HCT116 (cell line): ENCODE results near the gene C1S.

Experiments used
- CTCF ChIP-seq, 3 experiments: fragments of 200-600 bp in 1 of 3; sonication (generic) in 1 of 3; IDR thresholded peaks in 2 of 3; conservative IDR thresholded peaks in 1 of 3; 2 replicates each; pipeline ENCODE4 v1.5.1; 2012 to 2017; ENCODE audit warnings: low read depth in 2 of 3, low read length in 2 of 3, antibody characterized with exemption in 1 of 3, borderline replicate concordance in 1 of 3, control low read depth in 1 of 3, mild to moderate bottlenecking in 1 of 3, mixed read lengths in 1 of 3, mixed run types in 1 of 3, moderate library complexity in 1 of 3; ENCODE audit not compliant: insufficient read depth in 1 of 3
- ELF1 ChIP-seq: IDR thresholded peaks from 2 replicates; pipeline ENCODE4 v1.6.1; 2012; ENCODE audit warnings: low read depth, borderline replicate concordance
- JUND ChIP-seq: IDR thresholded peaks from 2 replicates; pipeline ENCODE4 v1.6.1; 2012

DNA sequence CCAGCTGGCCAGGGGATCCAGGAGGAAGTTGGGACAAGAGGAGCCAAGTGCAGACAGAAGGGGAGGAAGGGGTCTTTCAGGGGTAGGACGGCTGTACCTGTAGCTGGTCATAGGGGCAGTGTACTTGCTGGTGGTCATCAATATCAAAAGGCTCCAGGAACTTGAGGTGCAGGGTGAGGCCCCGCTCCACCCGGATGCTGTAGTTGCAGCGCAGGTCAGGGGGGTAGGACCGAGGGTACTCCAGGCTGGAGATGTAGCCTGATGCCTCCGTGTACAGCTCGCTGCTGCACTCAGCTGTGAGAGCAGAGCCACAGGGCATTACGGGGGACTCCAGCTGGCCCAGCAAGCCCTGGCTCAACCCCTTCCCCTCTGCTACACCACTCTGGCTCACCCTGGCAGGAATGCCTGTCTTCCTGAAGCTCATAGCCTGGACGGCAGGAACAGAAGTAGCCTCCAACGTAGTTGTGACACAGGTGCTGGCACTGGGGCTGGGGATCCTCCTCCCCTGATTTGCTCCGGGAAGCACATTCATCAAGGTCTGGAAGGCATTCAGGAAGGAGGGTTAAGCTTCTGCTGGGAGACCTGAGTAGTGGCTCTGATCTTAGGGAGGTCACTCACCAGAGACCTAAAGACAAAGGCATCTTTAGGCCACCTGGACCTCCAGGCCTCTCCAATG is 28.8 kb downstream of the C1S start:
- TF ChIP-seq ELF1 = no peak
- TF ChIP-seq JUND = no peak
- no peak for TF ChIP-seq CTCF (IDR thresholded peaks at IDR 0.05 in 2 of 3, conservative IDR thresholded peaks at IDR 0.05 in 1 of 3; ENCODE audit: borderline replicate concordance in 1 of 3, insufficient read depth in 1 of 3, low read depth in 2 of 3, low read length in 2 of 3)
